Body of pancreas (tissue), 4 donors: ENCODE measurements around the gene AP1M1. TPM values are rescaled to one million over a fixed set of nuclear protein-coding genes. Genes with fewer than 3 reads are reported as not detected.

Experiments
- ATAC-seq: fragments of 150-250 bp; one replicate; pipeline ENCODE4 v1.9.1; 2016
- DNase-seq, 4 donors: peaks; one replicate each; pipeline ENCODE4 v3.0.0-alpha.2; 2019
- H3K27ac ChIP-seq, 4 donors: fragments of 200-600 bp; sonication (generic); 1 replicate in 3 of 4; 2 replicates in 1 of 4; pipeline versions ENCODE4 v1.5.1 to v1.6.1; 2016 to 2019; ENCODE audit warnings: mild to moderate bottlenecking in 1 of 4, mixed read lengths in 1 of 4, moderate library complexity in 1 of 4
- H3K27me3 ChIP-seq, 2 donors: fragments of 200-600 bp; sonication (generic); one replicate each; pipeline ENCODE4 v1.6.0; 2016; ENCODE audit warnings: mild to moderate bottlenecking in 1 of 2
- H3K36me3 ChIP-seq, 2 donors: fragments of 200-600 bp; sonication (generic); replicated peaks in 1 of 2; 2 replicates each; pipeline ENCODE4 v1.5.1; 2016; ENCODE audit warnings: low read depth in 2 of 2; ENCODE audit not compliant: insufficient read depth in 1 of 2
- H3K4me1 ChIP-seq: fragments of 200-600 bp; sonication (generic); one replicate; pipeline ENCODE4 v1.6.0; 2016
- H3K4me3 ChIP-seq, 2 donors: fragments of 200-600 bp; sonication (generic); 1 replicate in 1 of 2; 2 replicates in 1 of 2; pipeline ENCODE4 v1.5.1; 2016 to 2019
- H3K9me3 ChIP-seq, 3 donors: fragments of 200-600 bp; sonication (generic); 1 replicate in 2 of 3; 2 replicates in 1 of 3; pipeline ENCODE4 v1.5.1; 2016
- CTCF ChIP-seq, 7 experiments: fragments of 450-650 bp in 4 of 7; fragments of 200-600 bp in 3 of 7; sonication (generic) in 3 of 7; IDR thresholded peaks; one replicate each; pipeline ENCODE4 v1.5.1; 2016 to 2019; ENCODE audit warnings: antibody characterized with exemption in 7 of 7
- POLR2A ChIP-seq, 3 donors: fragments of 450-650 bp; IDR thresholded peaks; one replicate each; pipeline ENCODE4 v1.6.1; 2016; ENCODE audit warnings: antibody characterized with exemption in 3 of 3, mild to moderate bottlenecking in 2 of 3
- WGBS, 2 donors: methylation state at CpG; one replicate each; pipeline ENCODE4 v1.1.5; 2017; 5-methylcytosine and 5-hydroxymethylcytosine counted together
- intact Hi-C: fragments of 100-400 bp; cut with DNase I; formaldehyde crosslinking; loops from one replicate; pipeline ENCODE4 v1.15.1; 2023
- total RNA-seq, 2 donors: library from RNA; depleted of rRNA; stranded (reverse); fragments of >200 nt; gene quantifications; one replicate each; pipeline ENCODE4 v1.1.0, GENCODE V29; 2016

Gene AP1M1
- total RNA-seq, 2 donors from 2014 or later: 22.3 to 23.1 TPM

- no peaks in the 10 kb centered on the region for H3K9me3 ChIP-seq
- TF ChIP-seq POLR2A (IDR thresholded peaks at IDR 0.05): no peak
- TF ChIP-seq CTCF (IDR thresholded peaks at IDR 0.05): no peak
- H3K4me1 ChIP-seq: no peaks in the 10 kb centered on the region
- no peak overlapping the region for H3K27ac ChIP-seq
- 92% methylated on average over 10 to 14 of the region's 14 CpGs for WGBS, 2 donors
- no peaks in the 10 kb centered on the region for H3K27me3 ChIP-seq
- ATAC-seq (no peak), DNase-seq (no peak)
- peaks cover 0 to 5% of the 10 kb centered on the region in 2 donors for H3K36me3 ChIP-seq
- no peak overlapping the region for H3K4me3 ChIP-seq
- intact Hi-C loops: no loop called here
These were observed 8.4 kb downstream of the AP1M1 start for GRCh38 chr19:16206046-16206605.

- intact Hi-C loops: no loop called here
- Histone ChIP-seq H3K27me3 (no peaks in the 10 kb centered on the region), H3K27ac (no peak overlapping the region), H3K36me3 (peaks cover 0 to 5% of the 10 kb centered on the region in 2 donors), H3K4me3 (no peak overlapping the region), H3K9me3 (no peaks in the 10 kb centered on the region), H3K4me1 (no peaks in the 10 kb centered on the region)
- 90 to 96% methylated on average over 7 of the region's 7 CpGs for WGBS, 2 donors
- no peak for TF ChIP-seq POLR2A (IDR thresholded peaks at IDR 0.05)
- no peak for TF ChIP-seq CTCF (IDR thresholded peaks at IDR 0.05)
- DNase-seq (no peak), ATAC-seq (no peak)
These were observed 8.9 kb downstream of the AP1M1 start for GRCh38 chr19:16206637-16207036.

DNA sequence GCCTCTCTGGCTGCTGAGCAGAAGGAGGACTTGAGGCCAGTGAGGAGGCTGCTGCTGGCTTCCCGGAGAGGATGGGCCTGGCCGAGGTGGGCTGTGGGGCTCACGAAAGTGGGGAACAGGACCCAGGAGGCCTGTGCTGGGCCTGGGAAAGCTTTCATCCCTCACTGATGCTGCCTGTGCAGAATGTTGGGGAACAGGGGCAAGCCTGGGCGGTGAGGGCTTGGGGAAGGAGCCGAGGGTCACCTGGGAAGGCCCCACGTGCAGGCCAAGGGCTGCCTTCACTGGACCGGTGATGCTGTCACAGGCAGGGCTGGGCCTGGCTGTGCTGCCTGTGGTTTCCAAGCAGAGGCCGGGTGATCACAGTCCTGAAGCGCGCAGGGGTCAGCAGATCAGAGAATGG is 9.4 kb downstream of the AP1M1 start:
- no peak for ATAC-seq
- H3K27me3 ChIP-seq: no peaks in the 10 kb centered on the region
- H3K4me3 ChIP-seq: no peak overlapping the region
- no peaks in the 10 kb centered on the region for H3K9me3 ChIP-seq
- DNase-seq: no peak
- intact Hi-C loops: no loop called here
- TF ChIP-seq CTCF (IDR thresholded peaks at IDR 0.05) (no peak), POLR2A (IDR thresholded peaks at IDR 0.05) (no peak)
- H3K27ac ChIP-seq: no peak overlapping the region
- WGBS, 2 donors: 90 to 100% methylated on average over 7 to 10 of the region's 10 CpGs
- H3K36me3 ChIP-seq: peaks cover 0 to 5% of the 10 kb centered on the region in 2 donors
- H3K4me1 ChIP-seq: no peaks in the 10 kb centered on the region

DNA sequence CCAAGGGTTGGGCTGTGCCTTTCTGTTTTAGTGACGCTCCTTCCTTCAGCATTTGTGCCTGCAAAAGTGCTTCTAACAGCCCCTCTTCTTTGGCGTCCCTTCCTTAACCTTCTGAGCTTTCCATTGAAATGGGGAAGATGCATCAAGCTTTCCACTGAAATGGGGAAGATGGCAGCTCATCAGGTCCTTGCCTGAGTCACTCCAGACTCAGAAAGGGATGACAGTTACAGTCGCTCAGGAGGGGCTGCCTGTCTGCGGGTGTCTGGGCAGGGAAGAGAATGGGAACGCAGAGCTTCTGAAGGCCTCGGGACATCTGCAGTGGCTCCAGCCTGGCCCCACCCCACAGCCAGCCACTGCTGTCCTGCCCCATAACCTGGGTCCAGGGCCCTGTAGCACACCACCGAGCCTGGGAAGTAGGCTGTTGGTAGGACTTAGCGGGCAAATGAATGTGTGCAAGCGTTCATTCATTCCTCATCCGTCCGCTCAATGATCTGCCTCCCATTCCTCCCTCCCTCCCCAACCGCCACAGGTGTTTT is 9.8 kb downstream of the AP1M1 start:
- Histone ChIP-seq H3K27me3 (no peaks in the 10 kb centered on the region), H3K9me3 (no peaks in the 10 kb centered on the region), H3K4me1 (no peaks in the 10 kb centered on the region), H3K4me3 (no peak overlapping the region), H3K36me3 (peaks cover 0 to 5% of the 10 kb centered on the region in 2 donors), H3K27ac (no peak overlapping the region)
- DNase-seq: no peak
- WGBS, 2 donors: 75 to 89% methylated on average over 10 to 12 of the region's 12 CpGs
- intact Hi-C loops: no loop called here
- TF ChIP-seq CTCF (IDR thresholded peaks at IDR 0.05) (no peak), POLR2A (IDR thresholded peaks at IDR 0.05) (no peak)
- ATAC-seq: no peak
